ENCODE results near the gene DDX10.

DNA sequence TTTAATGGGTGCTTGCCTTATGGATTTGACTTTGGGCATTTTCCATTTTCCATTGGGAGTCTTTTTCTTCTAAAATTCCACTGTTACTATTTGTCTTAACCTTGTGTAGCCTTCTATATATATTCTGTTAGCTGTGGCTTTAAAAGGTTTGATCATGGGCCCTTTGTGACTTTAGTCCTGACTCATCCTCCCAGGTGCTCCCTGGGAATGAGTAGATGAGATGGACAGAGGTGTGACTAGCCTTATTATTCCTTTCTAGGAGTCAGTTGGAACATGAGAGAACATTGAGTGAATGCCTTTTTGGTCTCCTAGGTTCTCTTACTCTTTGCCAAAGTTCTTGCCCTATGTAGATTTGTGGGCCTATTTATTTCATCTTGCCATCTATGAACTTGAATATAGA is 39.0 kb downstream of the DDX10 start:
- TF ChIP-seq CTCF (IDR thresholded peaks at IDR 0.05; ENCODE audit: low read depth, low read length, poor library complexity, severe bottlenecking) = no peak
- TF ChIP-seq EZH2phosphoT487 (IDR thresholded peaks at IDR 0.05; ENCODE audit: borderline replicate concordance, low read length) = no peak

Data from DOHH2 (cell line).